ENCODE data around the gene GZF1.

- no peak for TF ChIP-seq CTCF (IDR thresholded peaks at IDR 0.05 in 4 of 5, conservative IDR thresholded peaks at IDR 0.05 in 1 of 5)
- TF ChIP-seq POLR2A (IDR thresholded peaks at IDR 0.05), result no peak
Observed at GRCh38 chr20:23407781-23408464, 45.9 kb downstream of the GZF1 start.
